Heart left ventricle (tissue), 13 donors: ENCODE measurements around the gene SOWAHD.
"Not testable (repeated sequence)": the region's sequence is repeated elsewhere in the genome, so short reads cannot be mapped to it uniquely, and the experiment has no call there.

Source experiments
- CTCF ChIP-seq, 12 donors: fragments of 200-600 bp; sonication (generic) in 4 of 12; IDR thresholded peaks; one replicate each; pipeline versions ENCODE4 v1.5.0 to v1.8.0; 2018 to 2022; ENCODE audit warnings: antibody characterized with exemption in 12 of 12, mild to moderate bottlenecking in 5 of 12
- POLR2A ChIP-seq, 2 donors: fragments of 450-650 bp; IDR thresholded peaks; one replicate each; pipeline ENCODE4 v1.6.1; 2017; ENCODE audit warnings: antibody characterized with exemption in 2 of 2, mild to moderate bottlenecking in 2 of 2, moderate library complexity in 2 of 2
- donor health status: ischemic (EF 13 %, LVEDD 7.1; RV severe dilation, severe dysfunction).
- donor health status: DM: no; HTN: yes; CAD: no.
- donor health status: DM: no; HTN: no; CAD: no.
- donor health status: ischemic (EF 25% LVEDD 6.9; RV normal size, moderate dysfunction).
- donor health status: ischemic (EF 25% LVEDD 5.7; RV mildly dilated, moderate dysfunction).
- donor health status: ischemic (EF 35%, LVEDD 5.7; RV mildly dilated, moderate dysfunction).
- donor health status: nonischemic (EF 11% LVEDD 7.7; RV severe dilation, severe dysfunction).
- donor health status: DM: yes; HTN: yes; CAD: no.
- donor health status: PGD.
- donor health status: ischemic (EF 29% LVEDD 5.4; RV normal size, mild dysfunction).
- donor health status: nonischemic (EF 23%, LVEDD 6.1; RV moderate dilation, normal function).

- not testable (repeated sequence) for TF ChIP-seq CTCF, POLR2A (IDR thresholded peaks at IDR 0.05)
Measured at GRCh38 chrX:119750751-119751150, 7.6 kb upstream of the SOWAHD start.
